NCI-H1105 (cell line): ENCODE measurements around the gene PQBP1.
"Not testable (repeated sequence)": the region's sequence is repeated elsewhere in the genome, so short reads cannot be mapped to it uniquely, and the experiment has no call there.

Experiments
- DNase-seq: peaks from one replicate; lab custom pipeline; 2025; lab: John Stamatoyannopoulos, UW

PQBP1 gene

GRCh38 chrX:48897625-48898306, at the start of gene PQBP1, which contains the start of gene TIMM17B:
PQBP1 (plus strand) TSS chrX:48897930; CDS start chrX:48898510, 580 bp downstream.
TIMM17B (minus strand) TSS chrX:48897768; CDS start chrX:48897749, 19 bp downstream.
- peak; percentile 88 for DNase-seq

- DNase-seq, result no peak
Measured at GRCh38 chrX:48848847-48849246, 48.9 kb upstream of the PQBP1 start.

GRCh38 chrX:48852857-48853256, 44.9 kb upstream of the PQBP1 start:
- no peak for DNase-seq

GRCh38 chrX:48853494-48853893, 44.2 kb upstream of the PQBP1 start:
- DNase-seq, result not testable (repeated sequence)

GRCh38 chrX:48854121-48854804, 43.5 kb upstream of the PQBP1 start:
- not testable (repeated sequence) for DNase-seq

GRCh38 chrX:48854898-48855297, 42.8 kb upstream of the PQBP1 start:
- DNase-seq, result no peak

GRCh38 chrX:48864210-48864609, 33.5 kb upstream of the PQBP1 start:
- DNase-seq, result no peak

GRCh38 chrX:48872017-48872416, 25.7 kb upstream of the PQBP1 start:
- DNase-seq, result not testable (repeated sequence)

- not testable (repeated sequence) for DNase-seq
Measured at GRCh38 chrX:48876944-48877343, 20.8 kb upstream of the PQBP1 start.

GRCh38 chrX:48883729-48884128, 14.0 kb upstream of the PQBP1 start:
- no peak for DNase-seq

- DNase-seq, result not testable (repeated sequence)
Measured at GRCh38 chrX:48886586-48886985, 11.1 kb upstream of the PQBP1 start.

GRCh38 chrX:48890296-48890925, 7.3 kb upstream of the PQBP1 start:
- DNase-seq, result no peak

- DNase-seq, result peak; percentile 1
Measured at GRCh38 chrX:48890934-48891401, 6.8 kb upstream of the PQBP1 start.

GRCh38 chrX:48891402-48892288, 6.1 kb upstream of the PQBP1 start:
- DNase-seq, result peak; percentile 70

GRCh38 chrX:48892896-48893295, 4.8 kb upstream of the PQBP1 start:
- DNase-seq, result no peak

GRCh38 chrX:48893556-48894348, 4.0 kb upstream of the PQBP1 start:
- no peak for DNase-seq

- no peak for DNase-seq
Measured at GRCh38 chrX:48894891-48895290, 2.8 kb upstream of the PQBP1 start.

GRCh38 chrX:48896611-48897011, 1.1 kb upstream of the PQBP1 start:
- DNase-seq, result no peak

GRCh38 chrX:48897157-48897624, 539 bp upstream of the PQBP1 start:
- DNase-seq, result peak; percentile 74

- DNase-seq, result no peak
Measured at GRCh38 chrX:48899078-48899410, 1.3 kb downstream of the PQBP1 start.

GRCh38 chrX:48901069-48901468, 3.3 kb downstream of the PQBP1 start:
- no peak for DNase-seq
